Activated CD4-positive, alpha-beta T cell treated with anti-CD3 and anti-CD28 coated beads for 24 hours (primary cell): Measurements from ENCODE around the gene OMA1.
"Not testable (repeated sequence)": the region's sequence is repeated elsewhere in the genome, so short reads cannot be mapped to it uniquely, and the experiment has no call there.

Experiments used
- DNase-seq, 2 donors: peaks; one replicate each; pipeline ENCODE4 v3.0.0-alpha.2; 2020; ENCODE audit warnings: low read depth in 2 of 2

The OMA1 gene

GRCh38 chr1:58573705-58574591 lies 27.4 kb upstream of the OMA1 start:
- peak in 1 of 2 donors; percentile 7 for DNase-seq

- no peak for DNase-seq
These were observed 26.6 kb upstream of the OMA1 start for GRCh38 chr1:58573138-58573537.

- DNase-seq: no peak
These were observed 26.2 kb upstream of the OMA1 start for GRCh38 chr1:58572690-58573089.

GRCh38 chr1:58571616-58572015 lies 25.1 kb upstream of the OMA1 start:
- DNase-seq: no peak

- DNase-seq: no peak
These were observed 24.3 kb upstream of the OMA1 start for GRCh38 chr1:58570817-58571216.

- DNase-seq: no peak
These were observed 23.6 kb upstream of the OMA1 start for GRCh38 chr1:58570094-58570493.

GRCh38 chr1:58568911-58569310 lies 22.4 kb upstream of the OMA1 start:
- DNase-seq: no peak

GRCh38 chr1:58568271-58568860 lies 21.8 kb upstream of the OMA1 start:
- DNase-seq: no peak

GRCh38 chr1:58566339-58566738 lies 19.8 kb upstream of the OMA1 start:
- no peak for DNase-seq

GRCh38 chr1:58563715-58564114 lies 17.2 kb upstream of the OMA1 start:
- not testable (repeated sequence) for DNase-seq

- DNase-seq: no peak
These were observed 15.1 kb upstream of the OMA1 start for GRCh38 chr1:58561633-58562032.

GRCh38 chr1:58555393-58555792 lies 8.9 kb upstream of the OMA1 start:
- DNase-seq: no peak

GRCh38 chr1:58551186-58552140 lies 4.9 kb upstream of the OMA1 start:
- no peak for DNase-seq

GRCh38 chr1:58549291-58549690 lies 2.8 kb upstream of the OMA1 start:
- not testable (repeated sequence) for DNase-seq

- no peak for DNase-seq
These were observed 1.8 kb upstream of the OMA1 start for GRCh38 chr1:58548371-58548770.

- peak; percentile 47 to 54 for DNase-seq
These were observed 671 bp downstream of the OMA1 start for GRCh38 chr1:58545591-58546519.

GRCh38 chr1:58543260-58543659 lies 3.3 kb downstream of the OMA1 start:
- no peak for DNase-seq

GRCh38 chr1:58539553-58539952 lies 7.0 kb downstream of the OMA1 start:
- DNase-seq: no peak

- no peak for DNase-seq
These were observed 7.7 kb downstream of the OMA1 start for GRCh38 chr1:58538821-58539220.

GRCh38 chr1:58531842-58532241 lies 14.7 kb downstream of the OMA1 start:
- DNase-seq: not testable (repeated sequence)

GRCh38 chr1:58529284-58529683 lies 17.2 kb downstream of the OMA1 start:
- no peak for DNase-seq
